Measurements from ENCODE around the gene PARP3. TPM values are rescaled to one million over a fixed set of nuclear protein-coding genes. Genes with fewer than 3 reads are reported as not detected.

PARP3 gene
- total RNA-seq, 1 donor from 2014 or later, result 24.6 TPM

- intact Hi-C loops (cut with DNase I), result no loop called here
- H3K36me3 ChIP-seq, result no peaks in the 10 kb centered on the region
- ATAC-seq (no peak), DNase-seq (no peak)
- TF ChIP-seq CTCF (IDR thresholded peaks at IDR 0.05), result no peak
- H3K27me3 ChIP-seq (ENCODE audit: low read depth), result no peaks in the 10 kb centered on the region
- H3K4me1 ChIP-seq, result peaks cover 25% of the 10 kb centered on the region
- H3K4me3 ChIP-seq, result peak overlapping the region; percentile 68
- H3K27ac ChIP-seq, result peak overlapping the region; percentile 95
- no peaks in the 10 kb centered on the region for H3K9me3 ChIP-seq
These were observed 41.6 kb downstream of the PARP3 start for GRCh38 chr3:51983578-51984268.

GRCh38 chr3:51984269-51984647, 42.1 kb downstream of the PARP3 start:
- intact Hi-C loops (cut with DNase I), result no loop called here
- ATAC-seq (no peak), DNase-seq (no peak)
- Histone ChIP-seq H3K27me3 (ENCODE audit: low read depth) (no peaks in the 10 kb centered on the region), H3K36me3 (no peaks in the 10 kb centered on the region), H3K27ac (peak overlapping the region; percentile 95), H3K9me3 (no peaks in the 10 kb centered on the region), H3K4me1 (peaks cover 25% of the 10 kb centered on the region), H3K4me3 (no peak overlapping the region)
- TF ChIP-seq CTCF (IDR thresholded peaks at IDR 0.05), result no peak

GRCh38 chr3:51985063-51985462, 42.9 kb downstream of the PARP3 start:
- ATAC-seq, result no peak
- no peak overlapping the region for H3K4me3 ChIP-seq
- intact Hi-C loops (cut with DNase I), result no loop called here
- H3K4me1 ChIP-seq, result peaks cover 25% of the 10 kb centered on the region
- H3K27me3 ChIP-seq (ENCODE audit: low read depth), result no peaks in the 10 kb centered on the region
- no peak overlapping the region for H3K27ac ChIP-seq
- no peaks in the 10 kb centered on the region for H3K9me3 ChIP-seq
- no peak for DNase-seq
- TF ChIP-seq CTCF (IDR thresholded peaks at IDR 0.05), result no peak
- no peaks in the 10 kb centered on the region for H3K36me3 ChIP-seq

GRCh38 chr3:51986010-51986947, 44.1 kb downstream of the PARP3 start:
- DNase-seq (no peak), ATAC-seq (no peak)
- intact Hi-C loops (cut with DNase I), result no loop called here
- Histone ChIP-seq H3K4me1 (peaks cover 25% of the 10 kb centered on the region), H3K4me3 (no peak overlapping the region), H3K27me3 (ENCODE audit: low read depth) (no peaks in the 10 kb centered on the region), H3K36me3 (peaks cover under 1% of the 10 kb centered on the region), H3K27ac (no peak overlapping the region), H3K9me3 (no peaks in the 10 kb centered on the region)
- no peak for TF ChIP-seq CTCF (IDR thresholded peaks at IDR 0.05)

- no peak overlapping the region for H3K4me3 ChIP-seq
- H3K9me3 ChIP-seq, result no peaks in the 10 kb centered on the region
- H3K4me1 ChIP-seq, result peaks cover 15% of the 10 kb centered on the region
- no peak for TF ChIP-seq CTCF (IDR thresholded peaks at IDR 0.05)
- intact Hi-C loops (cut with DNase I), result no loop called here
- H3K27me3 ChIP-seq (ENCODE audit: low read depth), result no peaks in the 10 kb centered on the region
- peaks cover 14% of the 10 kb centered on the region for H3K36me3 ChIP-seq
- DNase-seq (no peak), ATAC-seq (no peak)
- no peak overlapping the region for H3K27ac ChIP-seq
These were observed 45.4 kb downstream of the PARP3 start for GRCh38 chr3:51987568-51987967.
